Activated CD4-positive, alpha-beta T cell treated with anti-CD3 and anti-CD28 coated beads, Interleukin-2, amount 50 U/mL, for 48 hours (primary cell): ENCODE results near the gene KIAA0930.

Experiments used
- DNase-seq, 2 experiments: peaks; one replicate each; pipeline ENCODE4 v3.0.0-alpha.2; 2020

KIAA0930 gene

GRCh38 chr22:45216133-45217003 is 24.3 kb downstream of the KIAA0930 start:
- DNase-seq = no peak

DNA sequence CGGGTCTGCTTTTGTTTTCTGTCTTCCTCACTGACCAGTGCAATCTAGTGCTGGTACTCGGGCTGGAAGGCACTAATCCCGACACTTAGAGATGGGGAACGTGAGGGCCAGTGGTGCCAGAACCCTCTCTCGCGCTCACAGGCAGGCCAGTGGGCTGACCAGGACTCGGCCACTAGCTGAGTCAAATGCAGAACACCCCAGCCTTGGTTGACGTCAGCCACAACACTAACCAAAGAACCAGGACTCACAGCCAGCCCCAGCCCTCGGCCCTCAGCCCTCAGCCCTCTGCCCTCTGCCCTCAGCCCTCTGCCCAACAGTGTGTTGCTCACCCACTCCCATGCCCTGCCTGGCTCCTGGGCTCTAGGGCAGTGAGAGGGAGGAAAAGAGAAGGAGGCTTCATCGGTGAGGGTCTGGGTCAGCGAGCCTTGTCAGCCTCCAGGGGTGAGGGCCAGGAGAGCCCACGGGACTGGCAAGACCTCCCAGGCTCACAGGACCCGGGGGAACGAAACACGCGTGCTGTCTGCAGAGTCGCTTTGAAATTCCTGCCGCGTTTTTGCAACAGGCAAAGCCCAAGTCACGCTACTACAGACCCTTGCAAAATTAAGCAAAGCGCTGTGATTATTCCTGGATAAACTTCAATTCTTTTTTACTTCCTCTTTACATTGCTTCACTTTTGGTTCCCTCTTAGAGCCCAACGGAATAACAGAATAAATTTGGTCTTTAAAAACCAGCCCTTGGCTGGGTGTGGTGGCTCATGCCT is 27.5 kb downstream of the KIAA0930 start:
- DNase-seq = no peak

GRCh38 chr22:45212306-45212709 is 28.4 kb downstream of the KIAA0930 start:
- DNase-seq = no peak

- no peak for DNase-seq
Observed at GRCh38 chr22:45211848-45212247, 28.8 kb downstream of the KIAA0930 start.

- DNase-seq = no peak
Observed at GRCh38 chr22:45211435-45211834, 29.3 kb downstream of the KIAA0930 start.

DNA sequence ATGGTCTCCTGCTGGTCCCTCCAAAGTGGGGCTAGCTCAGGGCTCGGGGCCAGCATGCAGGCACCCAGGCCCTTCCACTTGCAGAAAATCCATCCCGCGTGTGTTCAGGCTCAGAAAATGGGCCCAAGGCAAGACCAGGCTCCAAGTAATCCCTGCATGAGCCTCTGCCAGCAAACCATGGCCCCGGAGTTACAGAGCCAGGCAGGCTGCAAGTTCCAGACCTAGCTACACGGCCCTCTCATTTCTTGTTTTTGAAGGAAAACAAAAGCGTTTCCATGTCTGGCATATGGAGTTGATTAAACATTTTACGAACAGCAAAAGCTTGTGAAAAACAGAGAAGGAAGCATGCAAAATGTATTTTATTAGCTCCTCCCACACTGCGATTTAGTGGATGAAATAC is 29.7 kb downstream of the KIAA0930 start:
- no peak for DNase-seq

GRCh38 chr22:45210577-45210976 is 30.1 kb downstream of the KIAA0930 start:
- no peak for DNase-seq

DNA sequence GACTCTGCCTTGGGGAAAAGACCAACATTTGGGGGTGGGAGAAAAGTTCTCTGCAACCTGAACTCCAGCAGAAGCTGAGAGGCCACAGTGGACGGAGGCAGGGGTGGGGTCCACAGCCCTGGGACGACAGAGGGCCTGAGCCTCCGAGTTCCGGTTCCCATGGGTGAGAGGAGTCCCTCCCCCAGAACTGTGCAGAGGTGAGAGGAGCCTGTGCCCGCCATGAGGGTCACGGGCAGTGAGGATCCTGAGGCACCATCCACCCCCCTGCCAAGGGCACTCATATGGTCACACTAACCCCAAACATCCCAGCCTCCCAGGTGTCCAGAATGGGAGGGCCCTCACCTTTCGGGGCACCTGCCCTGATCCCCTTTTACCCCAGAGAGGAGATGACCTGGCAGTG is 30.5 kb downstream of the KIAA0930 start:
- no peak for DNase-seq

- peak; percentile 45 to 55 for DNase-seq
Observed at GRCh38 chr22:45208993-45209838, 31.5 kb downstream of the KIAA0930 start.

DNA sequence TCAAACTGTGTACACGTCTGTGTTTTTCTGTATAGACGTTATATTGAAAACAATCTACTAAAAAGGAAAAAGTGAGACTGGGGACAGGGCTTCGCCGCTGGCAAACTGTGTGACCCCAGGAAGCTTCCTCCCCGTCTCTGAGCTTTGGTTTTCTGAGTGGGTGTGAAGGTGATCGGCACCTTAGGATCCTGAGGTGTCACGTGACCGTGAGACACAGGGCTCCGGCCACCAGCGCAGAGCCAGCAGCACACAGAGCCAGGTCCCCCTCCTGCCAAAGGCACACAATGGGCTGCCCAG is 32.0 kb downstream of the KIAA0930 start:
- no peak for DNase-seq

DNA sequence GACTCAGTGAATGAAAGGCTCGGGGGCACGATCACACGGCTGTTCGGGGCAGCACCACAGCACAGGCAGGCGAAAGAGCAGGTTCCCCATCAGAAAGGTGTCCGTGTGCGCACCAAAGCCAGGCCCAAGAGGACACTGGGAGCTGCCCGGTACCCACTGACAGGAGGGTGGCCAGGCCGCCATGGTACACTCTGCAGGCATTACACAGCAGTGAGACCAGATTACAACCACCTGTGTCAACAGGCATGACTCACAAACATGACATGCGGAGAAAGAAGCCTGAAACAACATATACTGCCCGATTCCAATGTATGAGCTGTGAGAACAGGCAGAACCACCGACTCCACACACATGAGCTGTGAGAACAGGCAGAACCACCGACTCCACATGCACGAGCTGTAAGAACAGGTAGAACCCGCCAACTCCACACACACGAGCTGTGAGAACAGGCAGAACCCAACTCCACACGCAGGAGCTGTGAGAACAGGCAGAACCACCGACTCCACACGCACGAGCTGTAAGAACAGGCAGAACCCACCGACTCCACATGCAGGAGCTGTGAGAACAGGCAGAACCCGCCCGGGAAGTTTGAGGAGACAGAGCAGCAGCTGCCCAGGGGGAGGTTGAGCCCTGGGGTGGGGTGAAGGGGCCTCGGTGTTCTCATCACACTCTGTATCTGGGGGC is 32.6 kb downstream of the KIAA0930 start:
- DNase-seq = no peak

GRCh38 chr22:45207533-45207932 is 33.2 kb downstream of the KIAA0930 start:
- DNase-seq = no peak

GRCh38 chr22:45206233-45206632 is 34.5 kb downstream of the KIAA0930 start:
- no peak for DNase-seq

- no peak for DNase-seq
Observed at GRCh38 chr22:45205276-45205925, 35.3 kb downstream of the KIAA0930 start.

GRCh38 chr22:45204819-45205218 is 35.9 kb downstream of the KIAA0930 start:
- DNase-seq = no peak

- DNase-seq = no peak
Observed at GRCh38 chr22:45204241-45204640, 36.5 kb downstream of the KIAA0930 start.

GRCh38 chr22:45203150-45203951 is 37.3 kb downstream of the KIAA0930 start:
- no peak for DNase-seq

DNA sequence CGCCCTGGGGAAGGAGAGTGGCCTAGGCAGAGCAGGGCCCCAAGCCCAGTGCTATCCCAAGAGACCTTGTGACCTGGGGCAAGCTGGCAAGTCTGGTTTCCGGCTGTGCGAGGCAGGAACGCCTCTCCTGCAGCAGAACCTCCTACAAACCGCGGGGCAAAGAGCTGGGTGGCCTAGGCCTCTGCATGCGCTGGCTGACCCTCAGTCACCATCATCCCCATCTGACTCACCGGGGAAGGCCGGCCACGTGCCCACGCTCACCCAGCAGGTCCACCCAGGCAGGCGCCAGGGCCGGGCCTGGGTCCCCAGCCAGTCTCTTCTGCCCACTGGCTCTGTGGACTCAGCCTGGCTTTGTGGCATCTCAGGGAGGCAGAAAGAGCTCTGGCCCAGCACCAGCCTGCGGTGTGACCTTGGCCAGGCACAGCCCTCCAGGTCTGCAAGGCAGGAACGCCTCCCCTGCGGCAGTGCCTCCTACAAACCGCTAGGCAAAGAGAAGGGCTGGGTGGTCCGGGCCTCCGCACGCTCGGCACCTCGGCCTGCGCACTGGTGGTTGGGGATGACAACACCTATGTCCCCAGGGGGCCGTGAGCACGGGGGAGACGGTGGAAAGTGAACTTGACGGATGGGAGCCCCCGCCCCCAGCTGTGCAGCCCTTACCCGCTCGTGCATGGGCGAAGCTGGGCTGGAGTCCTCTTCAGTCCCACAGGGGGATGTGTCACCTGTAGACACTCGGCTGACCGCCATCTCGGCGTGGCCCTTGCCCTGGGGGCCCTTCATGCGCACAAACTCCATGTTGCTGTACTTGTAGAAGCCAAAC is 38.2 kb downstream of the KIAA0930 start:
- no peak for DNase-seq

DNA sequence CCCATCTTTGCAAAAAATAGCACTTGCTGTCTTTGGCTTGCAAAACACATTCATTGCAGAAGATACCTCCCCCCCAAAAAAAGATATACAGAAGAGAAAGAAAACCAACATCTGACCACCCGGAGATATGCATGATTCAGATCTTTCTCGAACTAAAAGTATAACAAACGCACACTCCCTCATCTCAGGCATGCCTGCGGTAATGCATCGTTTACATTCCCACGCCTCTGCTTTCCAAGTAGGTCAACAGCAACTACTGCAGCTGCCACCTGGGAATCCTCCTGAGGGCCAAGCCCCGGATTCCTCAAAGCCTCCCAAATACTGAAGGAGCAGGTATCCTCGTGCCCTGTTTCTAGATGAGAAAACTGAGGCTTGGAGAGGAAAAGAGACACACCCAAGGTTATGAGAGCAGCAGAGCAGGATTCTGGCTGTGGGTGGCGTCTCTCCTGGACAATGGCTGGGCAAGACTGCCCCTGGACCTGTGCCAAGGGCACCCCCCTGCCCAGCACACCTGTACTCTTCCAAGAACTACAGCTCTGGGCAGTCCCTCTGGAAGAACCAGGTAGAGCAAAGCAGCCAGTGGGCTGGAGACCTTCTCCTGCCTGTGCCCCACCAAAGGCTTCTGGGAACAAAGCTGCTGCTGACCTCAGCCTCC is 38.9 kb downstream of the KIAA0930 start:
- DNase-seq = no peak
